ENCODE measurements around the gene PLCL1.

The PLCL1 gene

GRCh38 chr2:197964720-197965119 lies 160.3 kb downstream of the PLCL1 start:
- no peak for FAIRE-seq

- no peak for FAIRE-seq
These were observed 161.4 kb downstream of the PLCL1 start for GRCh38 chr2:197965756-197966155.

GRCh38 chr2:197969391-197969893 lies 165.0 kb downstream of the PLCL1 start:
- no peak for FAIRE-seq

GRCh38 chr2:197972061-197972460 lies 167.7 kb downstream of the PLCL1 start:
- peak; percentile 43 for FAIRE-seq

- FAIRE-seq = no peak
These were observed 168.2 kb downstream of the PLCL1 start for GRCh38 chr2:197972587-197972986.

- FAIRE-seq = no peak
These were observed 169.4 kb downstream of the PLCL1 start for GRCh38 chr2:197973772-197974171.

GRCh38 chr2:197975931-197976519 lies 171.6 kb downstream of the PLCL1 start:
- FAIRE-seq = no peak

- FAIRE-seq = no peak
These were observed 174.6 kb downstream of the PLCL1 start for GRCh38 chr2:197978971-197979370.

GRCh38 chr2:197982565-197982964 lies 178.2 kb downstream of the PLCL1 start:
- no peak for FAIRE-seq

GRCh38 chr2:197985029-197985638 lies 180.7 kb downstream of the PLCL1 start:
- no peak for FAIRE-seq

- FAIRE-seq = peak; percentile 89
These were observed 182.6 kb downstream of the PLCL1 start for GRCh38 chr2:197986977-197987376.

- FAIRE-seq = no peak
These were observed 186.0 kb downstream of the PLCL1 start for GRCh38 chr2:197990356-197990755.

GRCh38 chr2:197992482-197993133 lies 188.2 kb downstream of the PLCL1 start:
- FAIRE-seq = no peak

- no peak for FAIRE-seq
These were observed 189.0 kb downstream of the PLCL1 start for GRCh38 chr2:197993363-197993762.

- no peak for FAIRE-seq
These were observed 189.4 kb downstream of the PLCL1 start for GRCh38 chr2:197993830-197994229.

- FAIRE-seq = no peak
These were observed 190.4 kb downstream of the PLCL1 start for GRCh38 chr2:197994751-197995150.

- no peak for FAIRE-seq
These were observed 192.2 kb downstream of the PLCL1 start for GRCh38 chr2:197996583-197996982.

GRCh38 chr2:197997083-197997541 lies 192.7 kb downstream of the PLCL1 start:
- FAIRE-seq = no peak

- FAIRE-seq = no peak
These were observed 194.3 kb downstream of the PLCL1 start for GRCh38 chr2:197998702-197999101.

GRCh38 chr2:198000417-198000816 lies 196.0 kb downstream of the PLCL1 start:
- FAIRE-seq = no peak

- no peak for FAIRE-seq
These were observed 199.8 kb downstream of the PLCL1 start for GRCh38 chr2:198004173-198004572.

- no peak for FAIRE-seq
These were observed 200.8 kb downstream of the PLCL1 start for GRCh38 chr2:198004921-198005829.

GRCh38 chr2:198006733-198007132 lies 202.3 kb downstream of the PLCL1 start:
- no peak for FAIRE-seq
